SK-N-MC (cell line): ENCODE measurements around the gene SGPL1.

Experiments used
- FOXP2 ChIP-seq: optimal IDR thresholded peaks from 2 replicates; pipeline ENCODE3; 2011; ENCODE audit warnings: mild to moderate bottlenecking, moderate library complexity; ENCODE audit not compliant: insufficient read depth; ENCODE audit errors: extremely low read length, control extremely low read depth
- POLR2AphosphoS5 ChIP-seq: IDR thresholded peaks from 2 replicates; pipeline ENCODE4 v1.6.1; 2012; ENCODE audit warnings: mild to moderate bottlenecking, low read depth, low read length, borderline replicate concordance

DNA sequence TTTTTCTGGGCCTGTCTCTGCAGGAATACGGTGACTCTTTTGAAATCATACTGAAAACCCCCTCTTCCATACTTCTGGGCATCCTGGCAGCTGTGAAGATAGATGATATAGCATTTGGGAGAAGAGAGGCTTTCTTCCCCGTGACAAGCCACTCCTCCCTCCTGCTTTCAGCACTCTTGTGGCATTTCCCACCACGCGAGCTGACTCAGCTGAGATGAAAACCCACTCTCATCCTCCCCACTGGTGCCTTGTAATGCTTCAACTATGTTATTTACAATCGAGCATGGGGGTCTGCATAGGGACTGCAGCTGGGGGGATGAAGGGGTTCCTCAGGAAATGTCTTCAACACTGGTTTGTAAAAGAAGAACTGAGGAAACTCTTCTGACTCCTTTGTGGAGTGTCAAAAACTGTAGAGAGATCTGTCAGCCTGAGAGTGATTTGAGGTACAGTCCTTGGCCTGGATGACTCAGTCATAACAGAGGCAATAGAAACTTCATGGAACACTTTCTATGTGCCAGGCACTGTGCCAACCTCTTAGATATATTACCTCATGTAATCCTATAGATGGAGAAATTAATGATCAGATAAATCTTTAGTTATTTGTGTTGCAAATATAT, 28.8 kb upstream of the SGPL1 start:
- no peak for TF ChIP-seq FOXP2
- TF ChIP-seq POLR2AphosphoS5 = no peak
